A549 (cell line): ENCODE data around the gene LAMA2. TPM values are rescaled to one million over a fixed set of nuclear protein-coding genes. Genes with fewer than 3 reads are reported as not detected.

Source experiments
- ATAC-seq, 2 experiments: fragments of 200-7000 bp in 1 of 2; fragments of >200 bp in 1 of 2; cut with Nextera tagmentation in 1 of 2; cut with Tn5 transposase in 1 of 2; 3 replicates each; pipeline versions ENCODE4 v1.8.0 to v1.9.1; 2018 to 2020; ENCODE audit warnings: mild to moderate bottlenecking in 1 of 2, moderate library complexity in 1 of 2
- CTCF ChIA-PET: fragments of 300-600 bp; sonication (Branson Sonifier 250); formaldehyde crosslinking; extraction: SDS; loops from one replicate; lab custom pipeline; 2021; ENCODE audit warnings: antibody characterized with exemption, inconsistent platforms; lab: Yijun Ruan, JAX
- POLR2A ChIA-PET: fragments of 350-600 bp; formaldehyde crosslinking; extraction: SDS; loops from one replicate; lab custom pipeline; 2021; ENCODE audit warnings: antibody characterized with exemption, inconsistent platforms; lab: Yijun Ruan, JAX
- DNase-seq, 2 experiments: peaks; one replicate each; pipeline versions ENCODE4 v3.0.0 to v3.0.0-alpha.2; 2011 to 2016; ENCODE audit warnings: low read depth in 1 of 2, low spot score in 1 of 2
- FAIRE-seq: peaks from 2 replicates; lab custom pipeline; 2011; peaks lifted over from hg19 to GRCh38; lab: Jason Lieb, UNC
- H3K27ac ChIP-seq, 2 experiments: fragments of >200 bp; sonication (Bioruptor Twin); formaldehyde crosslinking; 3 replicates each; pipeline ENCODE4 v1.5.1; 2016 to 2017
- H3K4me1 ChIP-seq: fragments of >200 bp; sonication (Bioruptor Twin); formaldehyde crosslinking; 3 replicates; pipeline ENCODE4 v1.6.1; 2016
- H3K4me2 ChIP-seq: fragments of >200 bp; sonication (Bioruptor Twin); formaldehyde crosslinking; 3 replicates; pipeline ENCODE4 v1.6.1; 2016
- H3K4me3 ChIP-seq: fragments of >200 bp; sonication (Bioruptor Twin); formaldehyde crosslinking; 3 replicates; pipeline ENCODE4 v1.5.1; 2016
- H3K9me3 ChIP-seq: fragments of >200 bp; sonication (Bioruptor Twin); formaldehyde crosslinking; 3 replicates; pipeline ENCODE4 v1.6.1; 2016
- BCL3 ChIP-seq: fragments of >200 bp; sonication (Bioruptor Twin); formaldehyde crosslinking; IDR thresholded peaks from 3 replicates; pipeline ENCODE4 v1.6.1; 2016
- CEBPB ChIP-seq, 2 experiments: fragments of >200 bp in 1 of 2; sonication (Bioruptor Twin) in 1 of 2; formaldehyde crosslinking in 1 of 2; IDR thresholded peaks; 2 replicates each; pipeline ENCODE4 v1.6.1; 2012 to 2016
- CTCF ChIP-seq: fragments of >200 bp; sonication (Bioruptor Twin); formaldehyde crosslinking; IDR thresholded peaks from 3 replicates; pipeline ENCODE4 v1.5.1; 2016
- EHF ChIP-seq: fragments of 250-450 bp; sonication (Bioruptor Pico); IDR thresholded peaks from 2 replicates; pipeline ENCODE4 v1.5.0; 2020; ENCODE audit warnings: mild to moderate bottlenecking
- EHMT2 ChIP-seq: fragments of 200-600 bp; sonication (generic); IDR thresholded peaks from 2 replicates; pipeline ENCODE4 v1.6.1; 2016; ENCODE audit warnings: antibody characterized with exemption, low read depth, mild to moderate bottlenecking, moderate library complexity
- ELK1 ChIP-seq: fragments of 150-350 bp; IDR thresholded peaks from 2 replicates; pipeline ENCODE4 v1.6.1; 2014; ENCODE audit warnings: low read depth, mild to moderate bottlenecking, low read length
- ESRRA ChIP-seq: fragments of 150-350 bp; IDR thresholded peaks from 2 replicates; pipeline ENCODE4 v1.6.1; 2014; ENCODE audit warnings: mild to moderate bottlenecking, low read length, borderline replicate concordance
- HES2 ChIP-seq: fragments of >200 bp; sonication (Bioruptor Twin); formaldehyde crosslinking; IDR thresholded peaks from 2 replicates; pipeline ENCODE4 v1.6.1; 2016
- HMGXB4 ChIP-seq: fragments of 250-450 bp; sonication (Bioruptor Pico); IDR thresholded peaks from 2 replicates; pipeline ENCODE4 v1.5.0; 2021; ENCODE audit warnings: mild to moderate bottlenecking, moderate library complexity, borderline replicate concordance
- HOXA7 ChIP-seq: fragments of 250-450 bp; sonication (Bioruptor Pico); IDR thresholded peaks from 2 replicates; pipeline ENCODE4 v1.5.0; 2020; ENCODE audit warnings: mild to moderate bottlenecking, moderate library complexity
- HOXB13 ChIP-seq: fragments of 250-450 bp; sonication (Bioruptor Pico); IDR thresholded peaks from 2 replicates; pipeline ENCODE4 v1.5.0; 2020; ENCODE audit warnings: low read depth, mild to moderate bottlenecking, moderate library complexity
- JUN ChIP-seq, 2 experiments: fragments of >200 bp; sonication (Bioruptor Twin); formaldehyde crosslinking; IDR thresholded peaks; 2 replicates in 1 of 2; 3 replicates in 1 of 2; pipeline ENCODE4 v1.6.1; 2016 to 2017
- PHF8 ChIP-seq: fragments of 200-600 bp; sonication (generic); IDR thresholded peaks from 2 replicates; pipeline ENCODE4 v1.6.1; 2016; ENCODE audit warnings: low read depth, mild to moderate bottlenecking, antibody characterized with exemption, moderate library complexity, borderline replicate concordance
- POLR2A ChIP-seq: IDR thresholded peaks from 2 replicates; pipeline ENCODE4 v1.6.1; 2012; ENCODE audit warnings: mild to moderate bottlenecking, low read length
- POLR2AphosphoS2 ChIP-seq: conservative IDR thresholded peaks from 2 replicates; pipeline ENCODE4 v1.6.1; 2012; ENCODE audit warnings: low read length, improper control_type of control experiment, inconsistent platforms
- RFX5 ChIP-seq: fragments of 450-650 bp; IDR thresholded peaks from 2 replicates; pipeline ENCODE4 v1.7.1; 2014; ENCODE audit warnings: antibody characterized with exemption, mild to moderate bottlenecking, moderate library complexity
- RNF2 ChIP-seq: fragments of 200-600 bp; sonication (generic); IDR thresholded peaks from 2 replicates; pipeline ENCODE4 v1.6.1; 2016; ENCODE audit warnings: low read depth, mild to moderate bottlenecking, antibody characterized with exemption, moderate library complexity, borderline replicate concordance
- SMC3 ChIP-seq: fragments of >200 bp; sonication (Bioruptor Twin); formaldehyde crosslinking; IDR thresholded peaks from 3 replicates; pipeline ENCODE4 v1.6.1; 2018; ENCODE audit warnings: inconsistent platforms
- ZC3H11A ChIP-seq: fragments of 450-650 bp; IDR thresholded peaks from 2 replicates; pipeline ENCODE4 v1.6.1; 2014; ENCODE audit warnings: antibody characterized with exemption, mild to moderate bottlenecking
- ZFP36 ChIP-seq: fragments of 450-650 bp; IDR thresholded peaks from 2 replicates; pipeline ENCODE4 v1.6.1; 2014; ENCODE audit warnings: borderline replicate concordance; ENCODE audit not compliant: partially characterized antibody
- ZNF302 ChIP-seq: fragments of 250-450 bp; sonication (Bioruptor Pico); IDR thresholded peaks from 2 replicates; pipeline ENCODE4 v1.9.0; 2021; ENCODE audit warnings: inconsistent platforms, mild to moderate bottlenecking, moderate library complexity
- WGBS: methylation state at CpG from one replicate; pipeline ENCODE4 v1.1.6; 2017; ENCODE audit errors: missing lambda C conversion rate; 5-methylcytosine and 5-hydroxymethylcytosine counted together
- polyA plus RNA-seq, 4 experiments: library from polyadenylated mRNA; depleted of rRNA in 3 of 4; stranded (reverse); fragments of >200 nt; fragmentation: RNase III in 1 of 4; extraction: RNeasy Plus Mini Kit Qiagen cat#74134 plus additional on column Dnase treatment in 1 of 4; gene quantifications; 2 replicates in 3 of 4; 3 replicates in 1 of 4; pipeline ENCODE4 v1.2.3, GENCODE V29; 2011 to 2017

LAMA2 gene
- polyA plus RNA-seq, 2 of the 4 experiments (the other 2 are of a cell fraction) = 0.21 to 1.3 TPM

GRCh38 chr6:128883906-128884305, 968 bp downstream of the LAMA2 start:
- H3K9me3 ChIP-seq = no peaks in the 10 kb centered on the region
- no peaks in the 10 kb centered on the region for H3K4me1 ChIP-seq
- ChIA-PET POLR2A (no interaction called here), CTCF (no interaction called here)
- H3K4me3 ChIP-seq = no peak overlapping the region
- no peak for TF ChIP-seq ZFP36
- TF ChIP-seq ZNF302 (CRISPR knock-in tag) = no peak
- TF ChIP-seq EHF (CRISPR knock-in tag) = no peak
- no peak overlapping the region for H3K27ac ChIP-seq
- H3K4me2 ChIP-seq = no peak overlapping the region
- no peak for FAIRE-seq
- ATAC-seq = no peak
- 75% methylated on average over 2 of the region's 2 CpGs for WGBS
- no peak for DNase-seq

- no peak for TF ChIP-seq CEBPB (IDR thresholded peaks at IDR 0.05)
- no peak for TF ChIP-seq EHF (CRISPR knock-in tag)
- no peak for TF ChIP-seq SMC3
- no peak for TF ChIP-seq BCL3
- no peak for TF ChIP-seq ZFP36
- no peaks in the 10 kb centered on the region for H3K4me1 ChIP-seq
- FAIRE-seq (no peak), ATAC-seq (no peak), DNase-seq (no peak)
- no peaks in the 10 kb centered on the region for H3K9me3 ChIP-seq
- H3K4me2 ChIP-seq = no peak overlapping the region
- H3K4me3 ChIP-seq = no peak overlapping the region
- CTCF ChIA-PET = interaction anchor here (0.5 kb wide), 1 partner anchor 1150 kb away, joined by 3 read pairs; no protein-coding TSS in a partner anchor
- POLR2A ChIA-PET = no interaction called here
- H3K27ac ChIP-seq = no peak overlapping the region
- 59% methylated on average over 5 of the region's 5 CpGs for WGBS
These were observed 2.4 kb downstream of the LAMA2 start for GRCh38 chr6:128885381-128885780.

GRCh38 chr6:128886706-128887105, 3.8 kb downstream of the LAMA2 start:
- H3K4me2 ChIP-seq = no peak overlapping the region
- TF ChIP-seq RNF2 = no peak
- no peak for TF ChIP-seq RFX5
- TF ChIP-seq PHF8 = no peak
- no peak for TF ChIP-seq ZC3H11A
- TF ChIP-seq HES2 = no peak
- no peak for DNase-seq
- FAIRE-seq = no peak
- ChIA-PET CTCF (interaction anchor here (0.6 kb wide), 1 partner anchor 688 kb away, joined by 3 read pairs; no protein-coding TSS in a partner anchor), POLR2A (no interaction called here)
- no peaks in the 10 kb centered on the region for H3K9me3 ChIP-seq
- H3K4me3 ChIP-seq = no peak overlapping the region
- no peak for ATAC-seq
- no peak overlapping the region for H3K27ac ChIP-seq
- H3K4me1 ChIP-seq = no peaks in the 10 kb centered on the region

GRCh38 chr6:128888444-128889175, 5.7 kb downstream of the LAMA2 start:
- DNase-seq = no peak
- FAIRE-seq = no peak
- ChIA-PET CTCF (interaction anchor here (1.6 kb wide), 1 partner anchor 34 kb away, joined by 3 read pairs; no protein-coding TSS in a partner anchor), POLR2A (no interaction called here)
- no peaks in the 10 kb centered on the region for H3K9me3 ChIP-seq
- no peak overlapping the region for H3K27ac ChIP-seq
- H3K4me2 ChIP-seq = no peak overlapping the region
- WGBS = 58% methylated on average over 5 of the region's 5 CpGs
- ATAC-seq = no peak
- H3K4me3 ChIP-seq = no peak overlapping the region
- no peaks in the 10 kb centered on the region for H3K4me1 ChIP-seq
- TF ChIP-seq ZC3H11A (no peak), HOXA7 (CRISPR knock-in tag) (no peak), POLR2AphosphoS2 (no peak), POLR2A (no peak), ELK1 (no peak), ZFP36 (no peak), HES2 (no peak), EHMT2 (no peak), ESRRA (no peak), JUN (IDR thresholded peaks at IDR 0.05) (no peak), CTCF (no peak), HMGXB4 (CRISPR knock-in tag) (no peak), HOXB13 (CRISPR knock-in tag) (no peak), RFX5 (no peak)
